ENCODE measurements around the gene MIA2. TPM values are rescaled to one million over a fixed set of nuclear protein-coding genes. Genes with fewer than 3 reads are reported as not detected.

Gene MIA2
- total RNA-seq, 1 donor from 2014 or later = 12.7 TPM

- Mint-ChIP-seq H3K9me3 (no peaks in the 10 kb centered on the region), H3K27me3 (ENCODE audit: low read depth) (no peaks in the 10 kb centered on the region), H3K27ac (ENCODE audit: unreplicated experiment) (no peak overlapping the region), H3K36me3 (ENCODE audit: low read depth) (no peaks in the 10 kb centered on the region), H3K4me3 (no peak overlapping the region), H3K4me1 (no peaks in the 10 kb centered on the region)
- no peak for TF ChIP-seq CTCF (conservative IDR thresholded peaks at IDR 0.05)
- DNase-seq (ENCODE audit: low read depth, low spot score) = no peak
These were observed 74.1 kb downstream of the MIA2 start for GRCh38 chr14:39307815-39308214.

GRCh38 chr14:39310051-39310450, 76.3 kb downstream of the MIA2 start:
- H3K36me3 Mint-ChIP-seq (ENCODE audit: low read depth) = no peaks in the 10 kb centered on the region
- H3K27me3 Mint-ChIP-seq (ENCODE audit: low read depth) = no peaks in the 10 kb centered on the region
- no peak overlapping the region for H3K4me3 Mint-ChIP-seq
- no peaks in the 10 kb centered on the region for H3K4me1 Mint-ChIP-seq
- no peak for TF ChIP-seq CTCF (conservative IDR thresholded peaks at IDR 0.05)
- no peaks in the 10 kb centered on the region for H3K9me3 Mint-ChIP-seq
- no peak for DNase-seq (ENCODE audit: low read depth, low spot score)
- H3K27ac Mint-ChIP-seq (ENCODE audit: unreplicated experiment) = no peak overlapping the region

- no peak for TF ChIP-seq CTCF (conservative IDR thresholded peaks at IDR 0.05)
- H3K9me3 Mint-ChIP-seq = no peaks in the 10 kb centered on the region
- H3K27ac Mint-ChIP-seq (ENCODE audit: unreplicated experiment) = no peak overlapping the region
- no peak for DNase-seq (ENCODE audit: low read depth, low spot score)
- no peak overlapping the region for H3K4me3 Mint-ChIP-seq
- H3K4me1 Mint-ChIP-seq = no peaks in the 10 kb centered on the region
- H3K36me3 Mint-ChIP-seq (ENCODE audit: low read depth) = peaks cover 2% of the 10 kb centered on the region
- H3K27me3 Mint-ChIP-seq (ENCODE audit: low read depth) = no peaks in the 10 kb centered on the region
These were observed 82.2 kb downstream of the MIA2 start for GRCh38 chr14:39315859-39316444.

GRCh38 chr14:39316830-39317553, 83.3 kb downstream of the MIA2 start:
- H3K27ac Mint-ChIP-seq (ENCODE audit: unreplicated experiment) = no peak overlapping the region
- DNase-seq (ENCODE audit: low read depth, low spot score) = no peak
- H3K27me3 Mint-ChIP-seq (ENCODE audit: low read depth) = no peaks in the 10 kb centered on the region
- H3K9me3 Mint-ChIP-seq = no peaks in the 10 kb centered on the region
- peaks cover 2% of the 10 kb centered on the region for H3K36me3 Mint-ChIP-seq (ENCODE audit: low read depth)
- no peak overlapping the region for H3K4me3 Mint-ChIP-seq
- no peak for TF ChIP-seq CTCF (conservative IDR thresholded peaks at IDR 0.05)
- no peaks in the 10 kb centered on the region for H3K4me1 Mint-ChIP-seq

GRCh38 chr14:39318574-39318973, 84.9 kb downstream of the MIA2 start:
- H3K27ac Mint-ChIP-seq (ENCODE audit: unreplicated experiment) = no peak overlapping the region

More at GRCh38 chr14:39318574-39318973, 84.9 kb downstream of the MIA2 start:
- DNase-seq (ENCODE audit: low read depth, low spot score) = no peak
- peaks cover 4% of the 10 kb centered on the region for H3K36me3 Mint-ChIP-seq (ENCODE audit: low read depth)
- no peak overlapping the region for H3K4me3 Mint-ChIP-seq
- no peaks in the 10 kb centered on the region for H3K4me1 Mint-ChIP-seq
- no peak for TF ChIP-seq CTCF (conservative IDR thresholded peaks at IDR 0.05)
- H3K9me3 Mint-ChIP-seq = no peaks in the 10 kb centered on the region
- H3K27me3 Mint-ChIP-seq (ENCODE audit: low read depth) = no peaks in the 10 kb centered on the region

All from neural crest cell (in vitro differentiated cells).